Activated T-cell treated with anti-CD3 and anti-CD28 coated beads for 1 hour (primary cell): Measurements from ENCODE around the gene ENOSF1.

ENCODE experiments used
- DNase-seq: peaks from one replicate; pipeline ENCODE4 v3.0.0-alpha.2; 2020; ENCODE audit warnings: low read depth

ENOSF1 gene

GRCh38 chr18:634551-635045 lies 77.8 kb downstream of the ENOSF1 start:
- DNase-seq: no peak

- DNase-seq: no peak
Measured at GRCh38 chr18:631560-631959, 80.9 kb downstream of the ENOSF1 start.

DNA sequence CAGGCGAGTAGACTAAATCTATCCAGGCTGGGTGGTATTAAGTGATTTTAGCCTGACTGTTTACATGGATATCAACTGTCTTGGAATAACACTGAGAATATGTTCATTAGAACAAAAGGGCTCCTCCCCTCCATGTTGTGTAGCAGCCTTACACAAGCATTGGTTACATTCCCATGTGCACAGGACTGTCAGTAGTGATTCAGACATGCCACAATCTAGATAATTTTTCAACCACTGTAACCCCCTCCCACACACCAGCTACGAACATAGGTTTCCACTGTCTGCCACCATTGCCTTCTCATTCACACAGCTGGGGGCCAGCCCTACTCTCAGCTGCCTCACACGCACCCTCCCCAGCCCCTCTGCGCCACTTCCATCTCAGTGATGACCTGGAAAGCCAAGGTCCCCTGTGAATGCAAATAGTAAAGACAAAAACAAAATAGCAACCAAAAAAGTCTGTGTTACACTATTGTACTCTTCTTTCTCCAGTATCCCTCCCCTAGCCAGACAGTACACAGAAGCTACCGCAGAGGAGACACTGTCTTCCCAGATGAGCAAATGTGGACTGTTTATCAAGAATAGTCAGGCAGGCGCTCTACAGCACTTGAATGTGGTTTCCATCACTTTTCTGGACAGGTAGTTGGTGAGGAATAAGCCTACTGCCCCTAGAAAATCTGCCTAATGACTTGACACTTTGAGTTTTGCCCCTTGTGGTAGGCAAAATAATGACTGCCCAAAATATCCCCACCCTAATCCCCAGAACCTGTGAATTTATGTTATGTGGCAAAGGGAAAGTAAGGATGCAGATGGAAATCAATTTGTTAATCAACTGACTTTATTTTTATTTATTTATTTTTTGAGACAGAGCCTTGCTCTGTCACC lies 82.9 kb downstream of the ENOSF1 start:
- no peak for DNase-seq

GRCh38 chr18:627231-627630 lies 85.2 kb downstream of the ENOSF1 start:
- no peak for DNase-seq

DNA sequence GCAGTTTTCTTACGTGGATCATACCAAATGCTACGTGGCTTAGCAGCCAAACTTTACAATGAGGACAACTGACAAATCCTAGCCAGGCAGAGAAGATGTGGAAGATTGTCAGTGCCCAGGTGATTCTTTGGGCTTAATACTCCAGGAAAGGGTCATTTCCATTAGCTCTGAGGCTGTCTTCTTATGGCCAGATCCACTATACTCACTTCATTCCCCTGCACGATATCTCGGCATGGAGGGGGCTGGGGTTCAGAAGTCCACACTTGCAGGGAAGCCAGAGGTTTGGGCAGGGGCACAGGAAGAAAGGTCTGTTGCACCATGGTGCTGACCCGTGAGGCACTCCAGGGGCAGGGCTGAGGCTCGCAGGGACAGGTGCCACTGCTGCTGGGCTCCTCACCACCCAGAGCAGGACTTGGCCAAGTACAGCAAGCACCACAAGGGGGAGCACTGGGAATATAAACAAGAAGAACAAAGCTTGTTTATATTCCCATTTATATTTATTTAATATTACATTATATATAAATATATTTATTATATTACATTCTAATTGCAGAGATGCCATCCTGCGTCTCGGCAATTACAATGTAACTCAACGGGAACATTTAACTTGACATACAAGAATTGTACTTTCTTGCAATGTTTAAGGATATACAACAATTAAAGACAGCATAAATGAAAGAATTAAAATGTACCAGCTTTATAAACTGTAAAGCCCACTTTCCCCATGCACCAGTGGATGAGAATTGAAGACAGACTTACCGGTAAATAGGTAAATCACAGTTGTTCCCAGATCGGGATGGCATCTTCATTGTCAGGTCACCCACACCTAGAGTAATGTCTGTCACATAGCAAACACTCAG lies 88.4 kb downstream of the ENOSF1 start:
- DNase-seq: peak; percentile 42

DNA sequence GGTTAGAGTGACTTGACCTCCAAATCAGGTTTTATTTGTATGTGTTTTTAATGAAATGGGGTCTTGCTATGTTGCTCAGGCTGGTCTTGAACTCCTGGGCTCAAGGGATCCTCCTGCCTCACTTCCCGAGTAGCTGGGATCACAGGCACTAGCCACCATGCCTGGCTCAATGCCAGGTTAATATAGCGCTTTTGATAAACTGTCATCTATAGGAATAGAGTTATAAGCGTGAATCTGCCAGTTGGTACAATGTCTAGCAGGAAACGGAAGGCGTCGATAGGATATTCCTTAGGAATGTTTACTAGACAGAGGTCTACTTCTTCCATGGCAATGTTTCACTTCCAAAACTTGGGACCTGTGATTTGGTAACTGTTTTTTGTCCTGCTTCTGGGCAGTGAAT lies 90.1 kb downstream of the ENOSF1 start:
- no peak for DNase-seq

GRCh38 chr18:621291-622043 lies 91.0 kb downstream of the ENOSF1 start:
- DNase-seq: no peak
